HepG2 (cell line): ENCODE measurements around the gene SOS2. TPM values are rescaled to one million over a fixed set of nuclear protein-coding genes. Genes with fewer than 3 reads are reported as not detected.
A peak's percentile ranks its signal among the peaks of the same experiment; 100 is the strongest.

Source experiments
- EEA1 ChIP-seq: sonication (generic); formaldehyde crosslinking; IDR thresholded peaks from 2 replicates; pipeline ENCODE4 v1.5.1; 2020; ENCODE audit warnings: mild to moderate bottlenecking, missing genetic modification reagents, borderline replicate concordance
- ELF1 ChIP-seq: sonication (generic); formaldehyde crosslinking; IDR thresholded peaks from 2 replicates; pipeline ENCODE4 v1.4.0; 2020; ENCODE audit warnings: missing genetic modification reagents
- ELF3 ChIP-seq: IDR thresholded peaks from 2 replicates; pipeline ENCODE4 v1.6.1; 2016; ENCODE audit warnings: missing genetic modification reagents, missing compliant biosample characterization
- FOXP4 ChIP-seq: sonication (generic); formaldehyde crosslinking; IDR thresholded peaks from 2 replicates; pipeline ENCODE4 v1.4.0; 2020; ENCODE audit warnings: missing genetic modification reagents
- GATAD1 ChIP-seq: IDR thresholded peaks from 2 replicates; pipeline ENCODE4 v1.6.1; 2016; ENCODE audit warnings: missing genetic modification reagents, missing compliant biosample characterization
- GMEB1 ChIP-seq: sonication (generic); formaldehyde crosslinking; IDR thresholded peaks from 2 replicates; pipeline ENCODE4 v1.5.1; 2020; ENCODE audit warnings: missing genetic modification reagents, mild to moderate bottlenecking, borderline replicate concordance
- GTF2F1 ChIP-seq: fragments of 150-350 bp; IDR thresholded peaks from 2 replicates; pipeline ENCODE4 v1.6.1; 2014; ENCODE audit warnings: low read length
- JUND ChIP-seq: sonication (generic); formaldehyde crosslinking; IDR thresholded peaks from 2 replicates; pipeline ENCODE4 v1.8.0; 2022; ENCODE audit warnings: mild to moderate bottlenecking, missing genetic modification reagents
- POGZ ChIP-seq: sonication (generic); formaldehyde crosslinking; IDR thresholded peaks from 2 replicates; pipeline ENCODE4 v1.4.0; 2020; ENCODE audit warnings: mild to moderate bottlenecking, missing genetic modification reagents
- SMARCE1 ChIP-seq: fragments of 450-650 bp; IDR thresholded peaks from 2 replicates; pipeline ENCODE4 v1.6.1; 2017; ENCODE audit warnings: borderline replicate concordance
- SMYD3 ChIP-seq: sonication (generic); formaldehyde crosslinking; IDR thresholded peaks from 2 replicates; pipeline ENCODE4 v1.8.1; 2023; ENCODE audit warnings: mild to moderate bottlenecking, missing genetic modification reagents
- SNAI1 ChIP-seq: sonication (generic); formaldehyde crosslinking; IDR thresholded peaks from 2 replicates; pipeline ENCODE4 v1.5.0; 2020; ENCODE audit warnings: mild to moderate bottlenecking, missing genetic modification reagents, borderline replicate concordance
- SNRNP70 ChIP-seq: fragments of 200-400 bp; formaldehyde crosslinking; IDR thresholded peaks from 2 replicates; pipeline ENCODE4 v1.6.1; 2017; ENCODE audit warnings: mild to moderate bottlenecking, low read depth, low read length, moderate library complexity
- SP140L ChIP-seq: sonication (generic); formaldehyde crosslinking; IDR thresholded peaks from 2 replicates; pipeline ENCODE4 v1.4.0; 2020; ENCODE audit warnings: missing genetic modification reagents, borderline replicate concordance
- SRY ChIP-seq: sonication (generic); formaldehyde crosslinking; IDR thresholded peaks from 2 replicates; pipeline ENCODE4 v1.8.0; 2022; ENCODE audit warnings: mild to moderate bottlenecking, missing genetic modification reagents
- U2AF1 ChIP-seq: fragments of 200-400 bp; formaldehyde crosslinking; optimal IDR thresholded peaks from 2 replicates; pipeline ENCODE3; 2017; ENCODE audit warnings: mild to moderate bottlenecking, low read depth, low read length
- ZMAT5 ChIP-seq: sonication (generic); formaldehyde crosslinking; IDR thresholded peaks from 2 replicates; pipeline ENCODE4 v1.5.0; 2020; ENCODE audit warnings: mild to moderate bottlenecking, low read depth, missing genetic modification reagents, borderline replicate concordance
- ZNF446 ChIP-seq: sonication (generic); formaldehyde crosslinking; IDR thresholded peaks from 2 replicates; pipeline ENCODE4 v1.5.0; 2020; ENCODE audit warnings: mild to moderate bottlenecking, missing genetic modification reagents
- ZNF572 ChIP-seq: sonication (generic); formaldehyde crosslinking; IDR thresholded peaks from 2 replicates; pipeline ENCODE4 v1.5.1; 2020; ENCODE audit warnings: mild to moderate bottlenecking, missing genetic modification reagents
- ZNF772 ChIP-seq: sonication (generic); formaldehyde crosslinking; IDR thresholded peaks from 2 replicates; pipeline ENCODE4 v1.5.0; 2020; ENCODE audit warnings: mild to moderate bottlenecking, missing genetic modification reagents
- ZSCAN20 ChIP-seq: sonication (generic); formaldehyde crosslinking; IDR thresholded peaks from 2 replicates; pipeline ENCODE4 v1.4.0; 2020; ENCODE audit warnings: missing genetic modification reagents, mild to moderate bottlenecking, borderline replicate concordance
- ZSCAN21 ChIP-seq: sonication (generic); formaldehyde crosslinking; IDR thresholded peaks from 2 replicates; pipeline ENCODE4 v1.8.0; 2022; ENCODE audit warnings: mild to moderate bottlenecking, missing genetic modification reagents, moderate library complexity, borderline replicate concordance
- polyA plus RNA-seq, 8 experiments: library from polyadenylated mRNA; depleted of rRNA in 3 of 8; stranded (reverse) in 7 of 8; unstranded in 1 of 8; fragments of >200 nt; fragmentation: Illumina TruSeq in 4 of 8; extraction: Trizol in 4 of 8; gene quantifications; 2 replicates each; pipeline versions ENCODE4 v1.2.1 to v1.2.3, GENCODE V29; 2011 to 2016; ENCODE audit warnings: low read depth in 4 of 8, missing spikeins in 1 of 8, mixed read lengths in 1 of 8; ENCODE audit not compliant: insufficient read depth in 1 of 8
- total RNA-seq, 5 experiments: library from RNA; depleted of rRNA; stranded (reverse); fragments of >200 nt; fragmentation: Illumina TruSeq; extraction: Trizol; gene quantifications; 2 replicates each; pipeline ENCODE4 v1.2.3, GENCODE V29; 2016; ENCODE audit warnings: low read depth in 1 of 5
- TF ChIP-seq, protein P1 (sequence below): sonication (generic); formaldehyde crosslinking; IDR thresholded peaks from 2 replicates; pipeline ENCODE4 v1.5.0; 2020; ENCODE audit warnings: missing genetic modification reagents
- TF ChIP-seq, protein P2 (sequence below): sonication (generic); formaldehyde crosslinking; IDR thresholded peaks from 2 replicates; pipeline ENCODE4 v1.8.1; 2023; ENCODE audit warnings: mild to moderate bottlenecking, missing genetic modification reagents

The SOS2 gene
- total and polyA plus RNA-seq, 2 of the 13 experiments (the other 11 are each of a cell fraction or from before 2014, with no cell fraction given): 9.3 to 12.1 TPM

DNA sequence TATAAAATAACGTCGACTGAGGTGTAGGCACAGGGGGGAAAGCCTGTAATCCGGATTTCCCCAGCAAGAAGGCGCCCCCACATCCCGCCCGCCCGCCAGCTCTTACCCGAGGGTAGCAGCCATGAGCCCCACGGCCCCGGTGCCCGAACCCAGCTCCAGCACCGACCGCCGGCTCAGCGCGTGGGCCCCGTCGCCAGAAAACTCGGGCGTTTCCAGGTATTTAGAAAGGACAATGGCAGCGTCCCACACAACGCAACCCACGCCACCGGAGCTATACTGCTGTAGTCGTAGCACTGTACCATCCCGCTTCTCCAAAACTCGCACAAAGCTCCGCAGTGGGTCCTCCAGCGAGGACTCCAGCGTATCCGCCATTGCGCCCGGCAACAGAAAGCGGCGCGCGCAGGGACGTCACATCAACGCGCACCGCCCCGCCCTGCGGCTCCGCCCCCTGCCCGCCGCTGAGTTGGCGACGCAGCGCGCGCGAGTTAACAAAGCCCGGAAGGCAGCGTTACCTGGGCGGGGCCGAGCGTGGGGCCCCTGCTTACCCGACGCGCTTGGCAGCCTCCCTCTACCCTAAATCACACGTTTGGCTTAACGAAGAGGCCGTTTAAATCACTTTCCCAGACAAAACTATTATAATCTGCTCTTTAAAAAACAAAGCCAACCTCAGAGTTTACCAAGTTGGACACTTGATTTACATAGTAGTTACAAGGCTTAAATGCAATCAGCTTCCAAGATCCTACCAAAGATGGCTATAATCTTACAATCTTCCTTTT lies 115.0 kb downstream of the SOS2 start, which contains the start of gene VCPKMT (continued):
- peak; percentile 84; the same call in 1 of the 2 replicates for TF ChIP-seq ZNF572 (CRISPR knock-in tag)
- 0 out of 2 replicates have a peak, but pooled peaks have one; percentile 24 for TF ChIP-seq ZSCAN20 (CRISPR knock-in tag)
- TF ChIP-seq, protein P1, sequence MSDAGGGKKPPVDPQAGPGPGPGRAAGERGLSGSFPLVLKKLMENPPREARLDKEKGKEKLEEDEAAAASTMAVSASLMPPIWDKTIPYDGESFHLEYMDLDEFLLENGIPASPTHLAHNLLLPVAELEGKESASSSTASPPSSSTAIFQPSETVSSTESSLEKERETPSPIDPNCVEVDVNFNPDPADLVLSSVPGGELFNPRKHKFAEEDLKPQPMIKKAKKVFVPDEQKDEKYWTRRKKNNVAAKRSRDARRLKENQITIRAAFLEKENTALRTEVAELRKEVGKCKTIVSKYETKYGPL (CRISPR knock-in tag): no peak
- peak; percentile 97 for TF ChIP-seq GMEB1 (CRISPR knock-in tag)
- TF ChIP-seq EEA1 (CRISPR knock-in tag): peak; percentile 68; the same call in 1 of the 2 replicates
- peak; percentile 73; the same call in 1 of the 2 replicates for TF ChIP-seq ZSCAN21
- no peak for TF ChIP-seq SMYD3 (CRISPR knock-in tag)
- TF ChIP-seq GATAD1: peak; percentile 97
- peak; percentile 96 for TF ChIP-seq POGZ (CRISPR knock-in tag)
- no peak for TF ChIP-seq GTF2F1
- no peak for TF ChIP-seq SNAI1 (CRISPR knock-in tag)
- peak; percentile 62 for TF ChIP-seq ELF3 (CRISPR knock-in tag)
- TF ChIP-seq SP140L (CRISPR knock-in tag): no peak
- TF ChIP-seq ZNF772 (CRISPR knock-in tag): no peak; the same call in 1 of the 2 replicates
- no peak for TF ChIP-seq ZMAT5
- TF ChIP-seq, protein P2, sequence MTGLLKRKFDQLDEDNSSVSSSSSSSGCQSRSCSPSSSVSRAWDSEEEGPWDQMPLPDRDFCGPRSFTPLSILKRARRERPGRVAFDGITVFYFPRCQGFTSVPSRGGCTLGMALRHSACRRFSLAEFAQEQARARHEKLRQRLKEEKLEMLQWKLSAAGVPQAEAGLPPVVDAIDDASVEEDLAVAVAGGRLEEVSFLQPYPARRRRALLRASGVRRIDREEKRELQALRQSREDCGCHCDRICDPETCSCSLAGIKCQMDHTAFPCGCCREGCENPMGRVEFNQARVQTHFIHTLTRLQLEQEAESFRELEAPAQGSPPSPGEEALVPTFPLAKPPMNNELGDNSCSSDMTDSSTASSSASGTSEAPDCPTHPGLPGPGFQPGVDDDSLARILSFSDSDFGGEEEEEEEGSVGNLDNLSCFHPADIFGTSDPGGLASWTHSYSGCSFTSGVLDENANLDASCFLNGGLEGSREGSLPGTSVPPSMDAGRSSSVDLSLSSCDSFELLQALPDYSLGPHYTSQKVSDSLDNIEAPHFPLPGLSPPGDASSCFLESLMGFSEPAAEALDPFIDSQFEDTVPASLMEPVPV (CRISPR knock-in tag): 0 out of 2 replicates have a peak, but pooled peaks have one; percentile 64
- no peak for TF ChIP-seq U2AF1
- no peak for TF ChIP-seq SMARCE1
- 0 out of 2 replicates have a peak, but pooled peaks have one; percentile 64 for TF ChIP-seq SRY
- peak; percentile 88 for TF ChIP-seq FOXP4 (CRISPR knock-in tag)
- TF ChIP-seq ZNF446: no peak
- TF ChIP-seq ELF1 (CRISPR knock-in tag): peak; percentile 88
- TF ChIP-seq JUND (CRISPR knock-in tag): no peak
- TF ChIP-seq SNRNP70: no peak
